BJ (cell line): ENCODE measurements around the gene PDE6H. TPM values are rescaled to one million over a fixed set of nuclear protein-coding genes. Genes with fewer than 3 reads are reported as not detected.

Experiments used
- CTCF ChIA-PET: fragments of 350-600 bp; formaldehyde crosslinking; extraction: SDS; loops from one replicate; lab custom pipeline; 2021; ENCODE audit warnings: antibody characterized with exemption, inconsistent platforms; lab: Yijun Ruan, JAX
- POLR2A ChIA-PET: fragments of 300-600 bp; sonication (Branson Sonifier 250); formaldehyde crosslinking; extraction: SDS; loops from one replicate; lab custom pipeline; 2021; ENCODE audit warnings: antibody characterized with exemption; lab: Charles Lee
- DNase-seq: peaks from one replicate; pipeline ENCODE4 v3.0.0-alpha.2; 2011; ENCODE audit warnings: low read depth
- H3K27me3 ChIP-seq: 2 replicates; pipeline ENCODE4 v1.6.0; 2011; ENCODE audit warnings: low read length; ENCODE audit not compliant: control insufficient read depth, insufficient read depth
- H3K36me3 ChIP-seq: 2 replicates; pipeline ENCODE4 v1.5.1; 2011; ENCODE audit warnings: low read length; ENCODE audit not compliant: control insufficient read depth, insufficient read depth
- H3K4me3 ChIP-seq: 2 replicates; pipeline ENCODE4 v1.5.1; 2011; ENCODE audit warnings: low read depth, mild to moderate bottlenecking, control low read depth, low read length
- polyA plus RNA-seq: library from polyadenylated mRNA; depleted of rRNA; stranded (reverse); fragments of >200 nt; gene quantifications from 2 replicates; pipeline ENCODE4 v1.2.3, GENCODE V29; 2011
- TF ChIP-seq, protein P1 (sequence below): IDR thresholded peaks from 2 replicates; pipeline ENCODE4 v1.5.1; 2011; ENCODE audit warnings: low read depth, mild to moderate bottlenecking, control low read depth, inconsistent platforms, low read length, moderate library complexity; ENCODE audit not compliant: insufficient read depth

PDE6H gene
- polyA plus RNA-seq, 1 experiment = not detected

DNA sequence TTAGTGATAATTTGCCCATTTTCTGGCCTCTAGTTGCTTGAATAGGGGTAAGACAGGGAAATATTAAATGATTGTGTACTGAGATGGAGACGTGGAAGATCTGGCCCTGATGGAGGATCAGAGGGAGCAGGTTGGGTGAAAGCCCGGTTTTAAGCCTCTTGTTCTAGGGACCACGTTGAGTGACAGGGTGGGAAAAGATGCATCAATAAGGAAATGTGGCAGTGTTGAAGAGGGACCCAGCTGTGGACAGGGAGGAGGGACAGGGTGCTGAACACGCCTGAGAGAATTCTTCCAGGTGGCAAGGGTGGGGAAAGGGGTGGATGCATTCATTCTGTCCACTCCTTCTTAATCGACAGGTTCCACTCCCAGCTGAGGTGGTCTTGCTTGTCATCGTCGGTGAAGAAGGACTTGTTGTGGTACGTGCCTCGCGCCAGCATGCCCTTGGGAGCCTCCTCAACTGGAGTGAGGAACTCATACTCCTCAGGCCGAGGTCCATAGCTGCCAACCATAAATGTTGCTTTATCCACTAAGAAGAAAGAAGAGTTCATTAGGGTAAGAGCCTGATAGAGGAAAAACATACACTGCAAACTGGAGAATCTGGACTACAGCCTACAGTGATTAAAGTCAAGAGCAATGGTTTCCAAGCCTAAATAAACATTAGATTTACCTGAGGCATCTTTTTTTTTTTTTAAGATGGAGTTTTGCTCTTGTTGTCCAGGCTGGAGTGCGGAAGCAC, 30.5 kb upstream of the PDE6H start:
- H3K4me3 ChIP-seq = no peak overlapping the region
- H3K27me3 ChIP-seq = no peaks in the 10 kb centered on the region
- TF ChIP-seq, protein P1, sequence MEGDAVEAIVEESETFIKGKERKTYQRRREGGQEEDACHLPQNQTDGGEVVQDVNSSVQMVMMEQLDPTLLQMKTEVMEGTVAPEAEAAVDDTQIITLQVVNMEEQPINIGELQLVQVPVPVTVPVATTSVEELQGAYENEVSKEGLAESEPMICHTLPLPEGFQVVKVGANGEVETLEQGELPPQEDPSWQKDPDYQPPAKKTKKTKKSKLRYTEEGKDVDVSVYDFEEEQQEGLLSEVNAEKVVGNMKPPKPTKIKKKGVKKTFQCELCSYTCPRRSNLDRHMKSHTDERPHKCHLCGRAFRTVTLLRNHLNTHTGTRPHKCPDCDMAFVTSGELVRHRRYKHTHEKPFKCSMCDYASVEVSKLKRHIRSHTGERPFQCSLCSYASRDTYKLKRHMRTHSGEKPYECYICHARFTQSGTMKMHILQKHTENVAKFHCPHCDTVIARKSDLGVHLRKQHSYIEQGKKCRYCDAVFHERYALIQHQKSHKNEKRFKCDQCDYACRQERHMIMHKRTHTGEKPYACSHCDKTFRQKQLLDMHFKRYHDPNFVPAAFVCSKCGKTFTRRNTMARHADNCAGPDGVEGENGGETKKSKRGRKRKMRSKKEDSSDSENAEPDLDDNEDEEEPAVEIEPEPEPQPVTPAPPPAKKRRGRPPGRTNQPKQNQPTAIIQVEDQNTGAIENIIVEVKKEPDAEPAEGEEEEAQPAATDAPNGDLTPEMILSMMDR = no peak
- ChIA-PET POLR2A (no interaction called here), CTCF (interaction anchor here (1.0 kb wide), 1 partner anchor 10 kb away, joined by 3 read pairs; no protein-coding TSS in a partner anchor)
- no peak for DNase-seq
- H3K36me3 ChIP-seq = no peaks in the 10 kb centered on the region

DNA sequence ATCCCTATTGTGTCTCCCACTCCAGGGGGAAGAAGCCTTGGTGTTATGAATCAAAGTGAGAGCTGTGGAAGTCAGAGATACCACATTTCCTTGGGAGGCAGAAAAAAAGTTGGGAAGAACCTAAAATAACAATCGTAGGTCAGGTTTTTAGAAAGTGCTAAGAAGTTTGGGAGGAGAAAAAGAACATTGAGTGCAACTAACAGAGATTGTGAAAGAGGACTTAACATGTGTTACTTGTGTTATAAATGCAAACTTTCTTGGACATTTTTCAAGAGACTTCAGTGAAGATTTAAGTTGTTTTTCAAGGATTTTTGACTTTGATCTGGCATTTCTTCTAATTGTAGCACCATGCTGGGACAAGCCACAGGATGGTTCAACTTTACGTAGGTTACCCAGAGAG, 26.7 kb upstream of the PDE6H start:
- H3K36me3 ChIP-seq = no peaks in the 10 kb centered on the region
- POLR2A ChIA-PET = no interaction called here
- no peak overlapping the region for H3K4me3 ChIP-seq
- CTCF ChIA-PET = interaction anchor here (0.6 to 1.2 kb wide), 3 partner anchors 12 to 58 kb away, joined by 3 to 7 read pairs (median 3); no protein-coding TSS in a partner anchor
- DNase-seq = no peak
- TF ChIP-seq, protein P1 = no peak
- no peaks in the 10 kb centered on the region for H3K27me3 ChIP-seq

DNA sequence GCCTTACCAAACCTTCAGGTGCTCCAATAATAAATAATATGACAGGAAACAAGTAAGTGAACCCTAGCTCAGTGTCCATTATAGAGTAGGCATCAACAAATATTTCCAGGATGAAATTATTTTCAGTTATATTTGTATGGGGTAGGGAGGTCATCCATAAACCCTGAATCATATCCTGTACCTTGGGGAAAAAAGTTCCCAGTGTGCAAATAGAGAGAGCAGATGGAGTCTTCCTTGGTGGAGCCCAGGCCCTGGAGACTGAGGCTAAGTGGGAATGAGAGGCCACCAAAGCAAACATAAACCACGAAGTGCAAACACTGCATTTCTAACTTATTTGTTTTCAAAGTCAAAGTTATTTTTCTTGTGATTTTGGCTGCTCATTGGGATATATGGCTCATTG, 26.0 kb upstream of the PDE6H start:
- Histone ChIP-seq H3K4me3 (no peak overlapping the region), H3K36me3 (no peaks in the 10 kb centered on the region), H3K27me3 (no peaks in the 10 kb centered on the region)
- ChIA-PET CTCF (no interaction called here), POLR2A (no interaction called here)
- TF ChIP-seq, protein P1 = no peak
- DNase-seq = no peak

DNA sequence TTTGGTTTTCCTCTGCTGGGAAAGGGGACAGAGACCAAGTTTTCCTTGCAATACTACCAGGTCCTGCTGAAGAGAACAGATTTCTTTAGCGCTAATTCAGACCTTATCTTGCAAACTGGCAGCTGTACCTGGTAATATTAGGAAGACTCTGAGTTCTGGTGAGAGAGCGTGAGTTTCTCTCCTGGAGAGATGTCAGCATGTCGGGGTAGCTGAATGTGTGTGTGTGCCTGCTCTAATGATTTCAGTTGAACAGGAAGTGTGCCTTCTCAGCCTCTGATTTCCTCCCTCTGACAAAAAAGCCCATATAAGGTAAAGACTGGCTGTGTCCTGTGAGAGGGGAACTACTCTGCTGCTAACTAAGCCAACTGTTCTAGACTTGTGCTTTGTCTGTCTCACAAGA, 24.2 kb upstream of the PDE6H start:
- H3K27me3 ChIP-seq = no peaks in the 10 kb centered on the region
- no peak for DNase-seq
- ChIA-PET POLR2A (no interaction called here), CTCF (interaction anchor here (0.6 to 1.8 kb wide), 2 partner anchors 9 to 139 kb away, joined by 4 to 6 read pairs; partner anchors contain the start of gene ERP27)
- no peak overlapping the region for H3K4me3 ChIP-seq
- no peaks in the 10 kb centered on the region for H3K36me3 ChIP-seq
- TF ChIP-seq, protein P1 = no peak

DNA sequence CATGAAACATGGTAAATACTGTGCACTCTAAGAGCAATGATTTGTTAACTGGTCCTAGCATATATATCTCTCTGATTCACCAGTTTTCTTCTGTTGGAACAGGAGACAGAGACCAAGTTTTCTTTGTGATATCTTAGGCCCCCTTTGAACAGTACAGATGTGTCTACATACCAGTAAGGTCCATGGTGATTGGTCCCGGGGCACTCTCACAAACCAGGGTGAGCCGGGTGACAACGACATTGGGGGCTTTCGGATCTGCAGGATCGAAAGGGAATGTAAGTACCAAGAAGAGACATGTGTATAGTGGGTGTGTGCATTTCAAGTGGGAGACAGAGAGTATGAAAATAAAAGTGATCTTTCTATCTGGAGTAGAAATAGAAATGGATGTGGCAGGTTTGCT, 23.2 kb upstream of the PDE6H start:
- TF ChIP-seq, protein P1 = no peak
- Histone ChIP-seq H3K4me3 (no peak overlapping the region), H3K36me3 (no peaks in the 10 kb centered on the region), H3K27me3 (no peaks in the 10 kb centered on the region)
- ChIA-PET CTCF (no interaction called here), POLR2A (no interaction called here)
- no peak for DNase-seq
